ENCODE results near the gene C3orf33. TPM values are rescaled to one million over a fixed set of nuclear protein-coding genes. Genes with fewer than 3 reads are reported as not detected.

The C3orf33 gene, protein sequence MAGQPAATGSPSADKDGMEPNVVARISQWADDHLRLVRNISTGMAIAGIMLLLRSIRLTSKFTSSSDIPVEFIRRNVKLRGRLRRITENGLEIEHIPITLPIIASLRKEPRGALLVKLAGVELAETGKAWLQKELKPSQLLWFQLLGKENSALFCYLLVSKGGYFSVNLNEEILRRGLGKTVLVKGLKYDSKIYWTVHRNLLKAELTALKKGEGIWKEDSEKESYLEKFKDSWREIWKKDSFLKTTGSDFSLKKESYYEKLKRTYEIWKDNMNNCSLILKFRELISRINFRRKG
- 2.4 and 3.0 TPM in 2 replicates for total RNA-seq

DNA sequence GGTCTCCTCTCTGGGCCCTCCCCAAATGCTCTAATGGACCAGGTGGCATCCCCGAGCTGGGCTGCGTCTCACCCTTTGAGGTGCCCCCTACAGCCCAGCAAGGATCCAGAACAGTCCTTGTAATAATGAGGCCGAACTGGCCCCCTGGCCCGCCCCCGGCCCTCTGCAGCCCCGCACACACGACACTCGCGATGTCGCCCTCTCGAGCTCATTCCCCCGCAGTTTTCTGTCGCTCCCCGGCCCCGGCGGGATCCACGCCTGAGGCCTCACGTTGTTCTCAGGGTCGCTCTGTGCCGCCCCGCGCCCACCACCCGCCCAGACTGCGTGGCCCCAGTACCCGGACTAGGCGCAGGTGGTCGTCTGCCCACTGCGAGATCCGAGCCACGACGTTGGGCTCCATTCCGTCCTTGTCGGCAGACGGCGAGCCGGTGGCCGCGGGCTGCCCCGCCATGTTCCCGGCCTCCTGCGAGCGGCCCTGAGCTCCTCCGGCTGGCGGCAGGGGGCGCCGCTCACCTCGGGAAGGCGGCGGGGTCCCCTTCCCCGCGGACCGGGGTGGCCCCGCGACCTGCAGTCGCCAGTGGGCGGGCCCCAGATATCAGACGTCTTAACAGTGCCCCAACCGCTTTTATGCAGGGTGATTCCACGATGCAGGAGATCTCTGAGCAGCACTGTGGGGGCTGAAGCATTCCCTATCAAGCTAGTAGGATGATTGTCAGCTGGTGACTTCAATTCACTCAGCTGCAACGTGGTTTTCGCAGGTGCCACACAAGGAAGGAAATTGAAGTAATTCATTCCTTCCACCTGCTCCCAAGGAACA is at the start of gene C3orf33:
TSS of gene C3orf33 (minus strand) at position 477 of the 817 bp plus-strand sequence. CDS start at position 451, 26 bp downstream.

DNA sequence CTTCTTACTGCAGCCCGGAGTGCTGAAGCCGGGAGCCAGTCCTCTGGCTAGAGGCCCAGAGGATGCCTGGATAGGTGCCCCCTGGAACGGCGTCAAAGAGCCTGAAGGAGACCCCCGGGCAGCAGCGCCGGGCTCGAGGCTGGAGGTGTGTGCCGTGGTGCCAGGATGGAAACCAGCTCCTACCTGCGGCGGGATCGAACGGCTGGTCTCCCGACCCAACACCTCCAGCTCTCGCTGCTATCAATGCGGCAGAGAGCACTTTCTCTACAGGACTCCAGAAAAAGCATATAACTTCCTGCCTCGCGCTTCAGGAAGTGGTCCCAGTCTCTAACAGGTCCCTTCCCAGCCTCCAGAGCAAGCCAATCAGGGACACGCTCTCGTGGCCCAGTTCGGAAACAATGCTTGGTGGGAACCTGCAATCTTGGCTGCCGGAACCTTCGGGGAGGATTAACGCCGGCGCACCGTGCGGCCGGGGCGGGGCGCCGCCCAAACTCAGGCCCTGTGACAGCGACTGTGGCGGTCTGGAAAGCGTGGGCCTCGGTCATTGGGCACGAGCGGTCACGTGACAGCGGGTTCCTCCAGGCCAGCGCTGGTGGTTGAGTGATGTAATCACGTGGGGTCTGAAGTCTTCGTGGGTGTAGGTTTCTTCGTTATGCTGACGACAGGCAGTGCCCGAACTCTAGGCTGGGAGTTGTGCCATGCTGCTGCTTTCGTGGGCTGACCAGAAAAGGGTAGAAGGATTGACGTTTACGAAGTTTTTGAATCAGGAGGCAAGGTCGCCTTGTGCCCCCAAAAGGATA is 48.3 kb upstream of the C3orf33 start, which contains the start of gene SLC33A1:
TSS of gene SLC33A1 (minus strand) at position 287 of the 800 bp plus-strand sequence. CDS start 430 bp downstream, outside the sequence.

DNA sequence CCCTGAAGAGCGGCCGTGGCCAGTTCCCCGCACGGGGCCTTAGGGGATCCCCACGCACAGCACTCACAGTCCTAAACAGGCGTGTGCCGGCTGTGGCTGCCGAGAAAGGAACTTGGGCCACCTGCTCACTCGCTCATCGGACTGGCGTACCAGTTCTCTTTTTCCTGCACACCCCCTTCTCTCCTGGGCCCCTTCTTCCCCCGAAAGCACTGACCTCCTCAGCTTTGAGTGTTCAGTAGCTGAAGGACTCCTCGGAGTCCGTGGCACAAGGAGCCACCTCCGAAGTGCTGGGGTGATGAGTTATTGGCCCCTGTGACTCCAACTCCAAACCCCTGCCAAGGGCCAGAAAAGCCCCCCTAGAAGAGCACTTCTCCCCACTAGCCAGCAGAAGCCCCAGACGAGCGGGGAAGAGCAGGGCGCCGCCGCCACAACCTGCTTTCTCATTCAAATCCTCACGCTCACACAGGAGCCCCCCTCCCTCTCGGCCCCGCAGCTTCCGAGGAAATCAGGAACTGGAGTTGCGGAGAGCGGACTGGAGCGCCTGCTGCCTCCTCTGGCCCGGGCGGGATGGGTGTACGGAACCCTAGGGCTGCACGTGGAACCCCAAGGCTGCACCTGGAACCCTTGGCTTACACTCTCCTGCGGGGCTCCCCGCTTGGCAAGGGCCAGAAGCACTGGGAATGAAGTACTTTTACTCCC is 61.3 kb downstream of the C3orf33 start, which contains the start of gene PLCH1:
TSS of gene PLCH1 (minus strand) at position 446 of the 699 bp plus-strand sequence. CDS start 40,847 bp downstream, outside the sequence.

Other genes starting within 250 kb of the C3orf33 start
- under 0.01 TPM in 2 replicates for gene PLCH1, start 61.2 kb downstream of the C3orf33 start, total RNA-seq
- 20.3 and 31.0 TPM in 2 replicates for gene SLC33A1, start 48.1 kb upstream of the C3orf33 start, total RNA-seq
- 19.3 and 29.1 TPM in 2 replicates for gene GMPS, start 64.4 kb upstream of the C3orf33 start, total RNA-seq